IPS-15b (cell line): ENCODE data around the gene MSH3.

ENCODE experiments used
- H3K27me3 ChIP-seq: one replicate; pipeline ENCODE4 v1.6.1; 2013; ENCODE audit warnings: low read length; ENCODE audit not compliant: control insufficient read depth, insufficient read depth
- H3K36me3 ChIP-seq: one replicate; pipeline ENCODE4 v1.6.1; 2013; ENCODE audit warnings: low read length; ENCODE audit not compliant: control insufficient read depth, insufficient read depth
- H3K4me1 ChIP-seq: one replicate; pipeline ENCODE4 v1.6.1; 2013; ENCODE audit warnings: mild to moderate bottlenecking, low read length; ENCODE audit not compliant: control insufficient read depth, insufficient read depth
- H3K4me3 ChIP-seq: one replicate; pipeline ENCODE4 v1.5.1; 2013; ENCODE audit warnings: low read depth, low read length
- H3K9ac ChIP-seq: one replicate; pipeline ENCODE4 v1.6.1; 2013; ENCODE audit warnings: low read depth, mild to moderate bottlenecking, low read length
- H3K9me3 ChIP-seq: one replicate; pipeline ENCODE4 v1.6.1; 2013; ENCODE audit warnings: mild to moderate bottlenecking, low read length; ENCODE audit not compliant: control insufficient read depth, insufficient read depth

The MSH3 gene

GRCh38 chr5:80654391-80655230 is at the start of gene MSH3, which contains the start of gene DHFR:
MSH3 (plus strand) TSS chr5:80654652; CDS start chr5:80654728, 76 bp downstream.
DHFR (minus strand) TSS chr5:80654983; CDS start chr5:80654489, 494 bp downstream.
- Histone ChIP-seq H3K4me1 (peaks cover 4% of the 10 kb centered on the region), H3K9me3 (no peaks in the 10 kb centered on the region), H3K27me3 (no peaks in the 10 kb centered on the region), H3K4me3 (peak within 1 kb of the TSS; percentile 82), H3K36me3 (no peaks in the 10 kb centered on the region), H3K9ac (peak within 1 kb of the TSS; percentile 83)

GRCh38 chr5:80607343-80607742 is 47.1 kb upstream of the MSH3 start:
- Histone ChIP-seq H3K9me3 (no peaks in the 10 kb centered on the region), H3K36me3 (no peaks in the 10 kb centered on the region), H3K9ac (no peak overlapping the region), H3K4me3 (no peak overlapping the region), H3K27me3 (no peaks in the 10 kb centered on the region), H3K4me1 (no peaks in the 10 kb centered on the region)

- H3K36me3 ChIP-seq = no peaks in the 10 kb centered on the region
- no peaks in the 10 kb centered on the region for H3K27me3 ChIP-seq
- no peak overlapping the region for H3K9ac ChIP-seq
- no peaks in the 10 kb centered on the region for H3K9me3 ChIP-seq
- H3K4me3 ChIP-seq = no peak overlapping the region
- H3K4me1 ChIP-seq = no peaks in the 10 kb centered on the region
These were observed 46.6 kb upstream of the MSH3 start for GRCh38 chr5:80607832-80608231.

DNA sequence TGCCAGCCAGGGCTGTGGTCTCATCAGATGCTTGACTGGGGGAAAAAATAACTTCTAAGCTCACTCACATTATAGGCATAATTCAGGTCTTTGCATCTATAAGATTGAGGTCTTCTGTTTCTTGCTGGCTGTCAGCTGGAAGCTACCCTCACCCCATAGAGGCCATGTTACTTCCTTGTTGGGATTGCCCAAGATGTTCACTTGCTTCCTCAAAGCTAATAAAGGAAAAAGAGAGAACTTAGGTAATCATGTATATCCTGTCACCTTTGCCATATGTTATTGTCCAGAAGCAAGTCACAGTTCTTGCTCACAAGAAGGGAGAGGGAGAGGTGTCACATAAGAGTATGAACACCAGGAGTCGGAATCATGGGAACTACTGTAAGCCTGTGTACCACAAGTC is 45.7 kb upstream of the MSH3 start:
- H3K9ac ChIP-seq = no peak overlapping the region
- no peaks in the 10 kb centered on the region for H3K9me3 ChIP-seq

DNA sequence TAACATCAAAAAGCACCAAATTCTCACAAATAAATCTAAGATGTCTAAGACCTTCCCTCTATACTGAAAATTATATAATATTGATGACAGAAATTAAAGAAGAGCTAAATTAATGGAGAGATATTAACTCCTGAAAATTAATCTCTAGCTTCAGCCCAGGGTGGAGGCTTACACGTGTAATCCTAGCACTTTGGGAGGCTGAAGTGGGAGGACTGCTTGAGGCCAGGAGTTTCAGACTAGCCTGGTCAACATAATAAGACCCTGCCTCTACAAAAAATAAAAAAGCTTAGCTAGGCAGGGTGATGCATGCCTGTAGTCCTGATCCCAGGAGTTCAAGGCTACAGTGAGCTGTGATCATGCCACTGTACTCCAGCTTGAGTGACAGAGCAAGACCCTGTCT is 44.8 kb upstream of the MSH3 start:
- no peaks in the 10 kb centered on the region for H3K27me3 ChIP-seq
- H3K9me3 ChIP-seq = no peaks in the 10 kb centered on the region
- no peaks in the 10 kb centered on the region for H3K4me1 ChIP-seq
- no peak overlapping the region for H3K4me3 ChIP-seq
- no peak overlapping the region for H3K9ac ChIP-seq
- H3K36me3 ChIP-seq = no peaks in the 10 kb centered on the region

More for the DNA sequence above, 45.7 kb upstream of the MSH3 start:
- Histone ChIP-seq H3K27me3 (no peaks in the 10 kb centered on the region), H3K4me1 (no peaks in the 10 kb centered on the region), H3K4me3 (no peak overlapping the region), H3K36me3 (no peaks in the 10 kb centered on the region)

DNA sequence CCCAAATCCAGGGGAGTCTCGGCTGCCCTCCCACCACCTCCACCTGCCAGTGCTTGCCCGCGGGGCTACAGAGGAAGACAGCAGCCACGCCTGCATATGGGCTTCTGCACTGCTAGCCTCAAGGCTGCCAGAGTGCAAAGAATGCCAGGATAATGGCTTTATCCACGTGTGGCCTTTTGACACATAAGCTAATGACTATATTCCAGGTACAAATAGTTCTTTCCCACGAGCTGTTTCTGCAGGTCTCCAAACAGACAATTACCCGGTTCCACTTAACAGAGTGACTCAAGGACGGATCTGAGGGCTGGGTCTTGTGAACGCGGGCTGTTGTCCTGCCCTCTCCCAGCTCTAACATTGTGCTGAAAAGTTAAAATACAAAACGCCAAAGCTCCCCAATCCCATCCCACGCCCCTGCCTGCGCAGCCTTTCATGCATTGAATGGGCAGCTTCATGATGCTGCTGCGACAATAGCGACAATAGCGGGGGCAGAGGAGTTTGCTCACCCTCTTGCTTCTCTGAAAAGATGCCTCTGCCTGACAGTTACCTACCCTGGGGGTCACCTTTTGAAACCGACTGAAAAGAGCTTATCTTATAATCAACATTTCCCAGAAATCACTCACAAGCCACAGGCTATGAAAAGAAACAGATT is 39.1 kb upstream of the MSH3 start:
- no peak overlapping the region for H3K4me3 ChIP-seq
- H3K36me3 ChIP-seq = no peaks in the 10 kb centered on the region
- H3K27me3 ChIP-seq = no peaks in the 10 kb centered on the region
- H3K9ac ChIP-seq = no peak overlapping the region
- no peaks in the 10 kb centered on the region for H3K4me1 ChIP-seq
- H3K9me3 ChIP-seq = no peaks in the 10 kb centered on the region

DNA sequence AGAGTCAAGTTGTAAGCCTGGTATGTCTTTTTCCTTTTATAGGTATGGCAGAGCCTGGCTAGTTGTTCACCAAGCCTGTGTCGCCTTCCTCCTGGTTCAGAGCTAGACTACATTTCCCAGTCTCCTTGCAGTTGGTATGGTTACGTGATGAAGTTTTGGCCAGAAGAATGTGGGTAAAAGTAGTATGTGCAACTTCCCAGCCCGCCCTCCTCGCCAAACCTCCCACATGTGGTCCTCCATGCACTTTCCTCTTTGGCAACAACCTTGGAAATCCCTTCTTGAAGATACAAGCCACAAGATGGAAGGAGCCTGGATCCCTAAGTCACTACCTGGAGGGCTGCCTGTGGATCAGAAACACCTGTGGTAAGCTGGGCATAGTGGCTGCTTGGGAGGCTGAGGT is 36.0 kb upstream of the MSH3 start:
- Histone ChIP-seq H3K36me3 (no peaks in the 10 kb centered on the region), H3K9ac (no peak overlapping the region), H3K4me1 (no peaks in the 10 kb centered on the region), H3K27me3 (no peaks in the 10 kb centered on the region), H3K9me3 (no peaks in the 10 kb centered on the region), H3K4me3 (no peak overlapping the region)

DNA sequence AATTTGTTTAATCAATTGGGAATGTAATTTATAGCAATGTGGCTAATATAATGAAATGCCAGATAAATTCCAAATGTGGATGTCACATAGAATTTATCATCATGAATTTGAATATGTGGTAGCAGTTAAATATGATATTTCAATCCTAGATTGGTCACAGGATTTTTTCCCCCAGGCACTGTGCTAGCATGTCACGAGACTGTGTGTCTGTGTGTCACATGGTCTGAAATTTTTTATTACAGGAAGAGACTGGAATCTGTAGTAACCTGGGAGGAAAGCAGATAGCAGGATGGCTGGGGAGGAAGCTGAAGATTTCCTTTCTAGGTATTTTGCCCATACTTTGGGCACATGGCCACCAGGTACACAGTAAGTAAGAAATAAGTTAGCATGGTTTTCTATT is 35.4 kb upstream of the MSH3 start:
- Histone ChIP-seq H3K4me1 (no peaks in the 10 kb centered on the region), H3K27me3 (no peaks in the 10 kb centered on the region), H3K9me3 (no peaks in the 10 kb centered on the region), H3K36me3 (no peaks in the 10 kb centered on the region), H3K4me3 (no peak overlapping the region), H3K9ac (no peak overlapping the region)

- Histone ChIP-seq H3K9me3 (no peaks in the 10 kb centered on the region), H3K4me3 (no peak overlapping the region), H3K36me3 (no peaks in the 10 kb centered on the region), H3K9ac (no peak overlapping the region), H3K4me1 (no peaks in the 10 kb centered on the region), H3K27me3 (no peaks in the 10 kb centered on the region)
These were observed 34.2 kb upstream of the MSH3 start for GRCh38 chr5:80620211-80620610.

- no peak overlapping the region for H3K4me3 ChIP-seq
- no peaks in the 10 kb centered on the region for H3K27me3 ChIP-seq
- no peaks in the 10 kb centered on the region for H3K9me3 ChIP-seq
- no peak overlapping the region for H3K9ac ChIP-seq
- no peaks in the 10 kb centered on the region for H3K4me1 ChIP-seq
- H3K36me3 ChIP-seq = no peaks in the 10 kb centered on the region
These were observed 31.7 kb upstream of the MSH3 start for GRCh38 chr5:80622756-80623155.

DNA sequence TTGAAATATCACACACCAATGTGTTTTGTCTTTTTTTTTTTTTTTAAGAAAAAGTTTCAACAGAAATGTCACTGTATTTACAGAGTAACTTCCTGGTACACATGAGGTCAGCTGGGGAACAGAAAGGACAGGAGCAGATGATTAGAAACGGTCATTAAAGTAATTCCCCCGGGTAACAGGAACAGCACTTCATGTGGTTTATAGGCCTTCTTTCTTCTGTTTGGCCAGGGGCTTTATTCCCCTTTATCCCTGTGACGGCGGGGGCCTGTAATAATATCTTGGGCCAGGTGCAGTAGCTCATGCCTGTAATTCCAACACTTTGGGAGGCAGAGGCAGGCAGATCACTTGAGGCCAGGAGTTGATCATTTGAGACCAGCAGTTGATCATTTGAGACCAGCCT is 30.5 kb upstream of the MSH3 start:
- no peaks in the 10 kb centered on the region for H3K4me1 ChIP-seq
- no peaks in the 10 kb centered on the region for H3K36me3 ChIP-seq
- no peaks in the 10 kb centered on the region for H3K27me3 ChIP-seq
- H3K9me3 ChIP-seq = no peaks in the 10 kb centered on the region
- no peak overlapping the region for H3K9ac ChIP-seq
- no peak overlapping the region for H3K4me3 ChIP-seq

DNA sequence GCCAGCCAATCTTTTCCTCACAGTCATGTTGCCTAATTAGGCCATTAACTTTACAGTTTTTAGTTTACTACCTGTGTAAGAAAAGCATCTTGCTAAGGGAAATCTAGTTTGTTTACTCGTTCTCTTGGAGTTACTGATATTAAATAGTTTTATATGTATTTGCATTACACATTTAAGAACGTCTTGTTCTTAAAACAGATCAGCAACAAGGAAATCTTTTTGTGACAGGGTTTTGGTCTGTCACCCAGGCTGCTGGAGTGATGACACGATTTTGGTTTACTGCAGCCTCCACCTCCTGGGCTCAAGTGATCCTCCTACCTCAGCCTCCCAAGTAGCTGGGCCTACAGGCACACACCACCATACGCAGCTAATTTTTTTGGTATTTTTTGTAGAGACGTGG is 29.2 kb upstream of the MSH3 start:
- Histone ChIP-seq H3K9ac (no peak overlapping the region), H3K9me3 (no peaks in the 10 kb centered on the region), H3K4me1 (no peaks in the 10 kb centered on the region), H3K27me3 (no peaks in the 10 kb centered on the region), H3K36me3 (peaks cover 3% of the 10 kb centered on the region), H3K4me3 (no peak overlapping the region)
